Calu3 (cell line): Measurements from ENCODE around the gene ABLIM2. TPM values are rescaled to one million over a fixed set of nuclear protein-coding genes. Genes with fewer than 3 reads are reported as not detected.

Source experiments
- BruUV-seq: library from RNA; stranded (reverse); fragments of 400-500 nt; replicated peaks from 2 replicates; lab custom pipeline; 2021; lab: Mats Ljungman, UMichigan
- CTCF ChIA-PET: fragments of 300-600 bp; sonication (Branson Sonifier 250); formaldehyde crosslinking; loops from one replicate; lab custom pipeline; 2022; ENCODE audit warnings: antibody characterized with exemption; lab: Charles Lee
- DNase-seq: peaks from one replicate; pipeline ENCODE4 v3.0.0; 2022
- H3K27ac Mint-ChIP-seq: one replicate; pipeline ENCODE4 v1.8.0; 2022; ENCODE audit warnings: mixed read lengths; ENCODE audit not compliant: unreplicated experiment
- H3K27me3 Mint-ChIP-seq: one replicate; pipeline ENCODE4 v1.8.0; 2022; ENCODE audit warnings: mixed read lengths; ENCODE audit not compliant: unreplicated experiment
- H3K36me3 Mint-ChIP-seq: one replicate; pipeline ENCODE4 v1.8.0; 2022; ENCODE audit warnings: mild to moderate bottlenecking, moderate library complexity, mixed read lengths; ENCODE audit not compliant: insufficient read depth, unreplicated experiment
- H3K4me1 Mint-ChIP-seq: one replicate; pipeline ENCODE4 v1.8.0; 2022; ENCODE audit warnings: mild to moderate bottlenecking, low read depth, mixed read lengths; ENCODE audit not compliant: unreplicated experiment
- H3K4me3 Mint-ChIP-seq: one replicate; pipeline ENCODE4 v1.8.0; 2022; ENCODE audit warnings: mild to moderate bottlenecking, low read depth, moderate library complexity, mixed read lengths; ENCODE audit not compliant: unreplicated experiment
- H3K9me3 Mint-ChIP-seq: one replicate; pipeline ENCODE4 v1.8.0; 2022; ENCODE audit warnings: low read depth, mixed read lengths; ENCODE audit not compliant: unreplicated experiment
- CTCF ChIP-seq: fragments of 200-600 bp; IDR thresholded peaks from one replicate; pipeline ENCODE4 v1.8.0; 2022; ENCODE audit warnings: antibody characterized with exemption; ENCODE audit not compliant: unreplicated experiment
- intact Hi-C: fragments of 100-400 bp; cut with micrococcal nuclease; formaldehyde crosslinking; loops from one replicate; pipeline ENCODE4 v1.10.0; 2022; ENCODE audit not compliant: unreplicated experiment
- total RNA-seq: library from RNA; stranded (reverse); gene quantifications from 2 replicates; pipeline ENCODE4 v1.2.3, GENCODE V29; 2022

Gene ABLIM2
- total RNA-seq, 1 experiment from 2014 or later = 1.0 TPM

- CTCF ChIA-PET = no interaction called here
- no peak for DNase-seq
- H3K4me3 Mint-ChIP-seq = no peak overlapping the region
- H3K4me1 Mint-ChIP-seq = no peaks in the 10 kb centered on the region
- H3K36me3 Mint-ChIP-seq = no peaks in the 10 kb centered on the region
- H3K27me3 Mint-ChIP-seq = peaks cover 45% of the 10 kb centered on the region
- BruUV-seq = no TSS peak
- TF ChIP-seq CTCF = no peak
- intact Hi-C loops = no loop called here
- H3K9me3 Mint-ChIP-seq = no peaks in the 10 kb centered on the region
- H3K27ac Mint-ChIP-seq = no peak overlapping the region
Measured at GRCh38 chr4:7999695-8000094, 158.9 kb downstream of the ABLIM2 start.

GRCh38 chr4:7999279-7999678, 159.3 kb downstream of the ABLIM2 start:
- CTCF ChIA-PET = no interaction called here
- Mint-ChIP-seq H3K4me1 (no peaks in the 10 kb centered on the region), H3K4me3 (no peak overlapping the region), H3K27ac (no peak overlapping the region), H3K9me3 (no peaks in the 10 kb centered on the region), H3K36me3 (no peaks in the 10 kb centered on the region), H3K27me3 (peaks cover 45% of the 10 kb centered on the region)
- DNase-seq = no peak
- no TSS peak for BruUV-seq
- TF ChIP-seq CTCF = no peak
- intact Hi-C loops = no loop called here

- no peaks in the 10 kb centered on the region for H3K4me1 Mint-ChIP-seq
- H3K4me3 Mint-ChIP-seq = no peak overlapping the region
- no peaks in the 10 kb centered on the region for H3K9me3 Mint-ChIP-seq
- no peak for DNase-seq
- TF ChIP-seq CTCF = no peak
- no peaks in the 10 kb centered on the region for H3K36me3 Mint-ChIP-seq
- no peak overlapping the region for H3K27ac Mint-ChIP-seq
- peaks cover 45% of the 10 kb centered on the region for H3K27me3 Mint-ChIP-seq
- no TSS peak for BruUV-seq
- CTCF ChIA-PET = no interaction called here
- intact Hi-C loops = no loop called here
Measured at GRCh38 chr4:7998447-7998846, 160.2 kb downstream of the ABLIM2 start.

- DNase-seq = no peak
- CTCF ChIA-PET = no interaction called here
- no peak overlapping the region for H3K27ac Mint-ChIP-seq
- TF ChIP-seq CTCF = no peak
- no peaks in the 10 kb centered on the region for H3K36me3 Mint-ChIP-seq
- no TSS peak for BruUV-seq
- H3K4me3 Mint-ChIP-seq = no peak overlapping the region
- H3K9me3 Mint-ChIP-seq = no peaks in the 10 kb centered on the region
- intact Hi-C loops = no loop called here
- H3K4me1 Mint-ChIP-seq = no peaks in the 10 kb centered on the region
- peaks cover 28% of the 10 kb centered on the region for H3K27me3 Mint-ChIP-seq
Measured at GRCh38 chr4:7995866-7996265, 162.7 kb downstream of the ABLIM2 start.

GRCh38 chr4:7995135-7995534, 163.5 kb downstream of the ABLIM2 start:
- H3K4me1 Mint-ChIP-seq = no peaks in the 10 kb centered on the region
- no peaks in the 10 kb centered on the region for H3K9me3 Mint-ChIP-seq
- no peak for TF ChIP-seq CTCF
- H3K27ac Mint-ChIP-seq = no peak overlapping the region
- no peaks in the 10 kb centered on the region for H3K36me3 Mint-ChIP-seq
- BruUV-seq = no TSS peak
- peaks cover 28% of the 10 kb centered on the region for H3K27me3 Mint-ChIP-seq
- intact Hi-C loops = no loop called here
- CTCF ChIA-PET = no interaction called here
- DNase-seq = no peak
- H3K4me3 Mint-ChIP-seq = no peak overlapping the region
